ENCODE results near the gene SPRR1A. TPM values are rescaled to one million over a fixed set of nuclear protein-coding genes. Genes with fewer than 3 reads are reported as not detected.

Gene SPRR1A
- total and polyA plus RNA-seq, 10 of the 15 experiments (the other 5 are each of a cell fraction or from before 2014, with no cell fraction given) = not detected

GRCh38 chr1:153028766-153029165 lies 44.9 kb downstream of the SPRR1A start:
- RAD21 ChIA-PET (ENCODE audit: unreplicated experiment) = no interaction called here

More at GRCh38 chr1:153028766-153029165, 44.9 kb downstream of the SPRR1A start:
- ChIA-PET CTCF (interaction anchor here (0.9 to 2.5 kb wide), 2 partner anchors 48 to 164 kb away, joined by 3 to 8 read pairs; no protein-coding TSS in a partner anchor), POLR2A (no interaction called here), SMC1A (ENCODE audit: uncharacterized antibody, unreplicated experiment) (no interaction called here)
- no peak overlapping the region for H3K4me3 ChIP-seq
- intact Hi-C loops (cut with micrococcal nuclease; ENCODE audit: unreplicated experiment) = no loop called here
- H3K27me3 ChIP-seq (replicated peaks in 1 of 2; ENCODE audit: control insufficient read depth in 2 of 2, insufficient read depth in 2 of 2, low read length in 1 of 2) = no peaks in the 10 kb centered on the region
- 5% methylated on average over 1 of the region's 1 CpG for WGBS (ENCODE audit: insufficient coverage, insufficient replicate concordance, low lambda C conversion rate, missing lambda C conversion rate)
- H3K4me1 ChIP-seq (ENCODE audit: control insufficient read depth, insufficient read depth, low read length) = no peaks in the 10 kb centered on the region
- no peak overlapping the region for H3K27ac ChIP-seq (ENCODE audit: control insufficient read depth, insufficient read depth)
- no peak for TF ChIP-seq CEBPB (IDR thresholded peaks at IDR 0.05; ENCODE audit: borderline replicate concordance in 1 of 2, low read depth in 2 of 2, low read length in 2 of 2)
- TF ChIP-seq IRF5 (IDR thresholded peaks at IDR 0.05; ENCODE audit: borderline replicate concordance) = no peak
- no peak for TF ChIP-seq ZBTB33 (IDR thresholded peaks at IDR 0.05)
- TF ChIP-seq ETV6 (conservative IDR thresholded peaks at IDR 0.05 in 1 of 2, IDR thresholded peaks at IDR 0.05 in 1 of 2; ENCODE audit: borderline replicate concordance in 1 of 2, low read depth in 1 of 2) = no peak
- no peak for TF ChIP-seq SREBF2 (IDR thresholded peaks at IDR 0.05; ENCODE audit: low read length)
- TF ChIP-seq STAT1 (conservative IDR thresholded peaks at IDR 0.05) = no peak
- no peak for TF ChIP-seq RBBP5 (conservative IDR thresholded peaks at IDR 0.05)
- TF ChIP-seq MYC (IDR thresholded peaks at IDR 0.05; ENCODE audit: insufficient read depth, insufficient read length, insufficient replicate concordance, low read length, severe bottlenecking) = no peak
- TF ChIP-seq ZNF24 (IDR thresholded peaks at IDR 0.05) = no peak
- TF ChIP-seq ZNF274 (IDR thresholded peaks at IDR 0.05; ENCODE audit: insufficient read depth, insufficient read length) = no peak
- no peak for TF ChIP-seq LARP7 (IDR thresholded peaks at IDR 0.05)
- no peak for TF ChIP-seq BHLHE40 (IDR thresholded peaks at IDR 0.05; ENCODE audit: borderline replicate concordance in 1 of 2, low read depth in 2 of 2, low read length in 1 of 2)
- TF ChIP-seq ZBTB4 (CRISPR knock-in tag; IDR thresholded peaks at IDR 0.05) = no peak
- TF ChIP-seq GATAD2B (conservative IDR thresholded peaks at IDR 0.05; ENCODE audit: low read depth) = no peak
- in situ Hi-C loops (cut with MboI) = no loop called here
- H3K36me3 ChIP-seq (ENCODE audit: control insufficient read depth in 2 of 2, insufficient read depth in 2 of 2, low read length in 1 of 2) = no peaks in the 10 kb centered on the region
- FAIRE-seq (no peak), ATAC-seq (no peak), DNase-seq (ENCODE audit: low read depth, low spot score) (no peak)
- no peaks in the 10 kb centered on the region for H3K79me2 ChIP-seq (ENCODE audit: control insufficient read depth, insufficient read depth, low read length)
- H3K9ac ChIP-seq (ENCODE audit: control insufficient read depth, insufficient read depth, low read length) = no peak overlapping the region
- BruUV-seq (replicated peaks) = no TSS peak
- no peaks in the 10 kb centered on the region for H4K20me1 ChIP-seq (ENCODE audit: control insufficient read depth, insufficient read depth)
- H3K9me3 ChIP-seq (replicated peaks; ENCODE audit: control insufficient read depth, insufficient read depth, low read length) = no peaks in the 10 kb centered on the region
- H3K4me2 ChIP-seq (ENCODE audit: control insufficient read depth, insufficient read depth) = no peak overlapping the region
- H2AFZ ChIP-seq (ENCODE audit: control insufficient read depth, low read depth, low read length) = no peak overlapping the region

Data from GM12878 (cell line).